PFSK-1 (cell line): ENCODE data around the gene GGA3.

ENCODE experiments used
- POLR2AphosphoS5 ChIP-seq: IDR thresholded peaks from 2 replicates; pipeline ENCODE4 v1.6.1; 2012; ENCODE audit warnings: low read depth, mild to moderate bottlenecking, control low read depth, low read length, moderate library complexity
- TAF1 ChIP-seq: IDR thresholded peaks from 2 replicates; pipeline ENCODE4 v1.6.1; 2012; ENCODE audit warnings: low read length, control low read depth, borderline replicate concordance; ENCODE audit not compliant: insufficient read depth

GRCh38 chr17:75231741-75232464 is 29.5 kb downstream of the GGA3 start:
- TF ChIP-seq POLR2AphosphoS5 (no peak), TAF1 (no peak)
